ENCODE data around the gene LAYN. TPM values are rescaled to one million over a fixed set of nuclear protein-coding genes. Genes with fewer than 3 reads are reported as not detected.

Gene LAYN
- total and polyA plus RNA-seq, 2 donors (not counting 3 experiments of a cell fraction or from before 2014, with no cell fraction given) = 0.92 to 2.2 TPM

GRCh38 chr11:111598148-111598547 lies 57.6 kb downstream of the LAYN start:
- intact Hi-C loops (cut with micrococcal nuclease) = no loop called here
- Histone ChIP-seq H3K4me1 (ENCODE audit: control insufficient read depth, extremely low read depth, insufficient read depth, low read length) (peaks cover 5% of the 10 kb centered on the region), H3K4me3 (replicated peaks in 1 of 3; ENCODE audit: insufficient read depth in 1 of 3, low read depth in 1 of 3, low read length in 3 of 3) (no peak overlapping the region), H3K9ac (replicated peaks; ENCODE audit: extremely low read depth, insufficient read depth, low read length) (no peak overlapping the region), H3K79me2 (ENCODE audit: control insufficient read depth, insufficient read depth, low read length) (no peaks in the 10 kb centered on the region), H3K27ac (ENCODE audit: insufficient read depth, low read depth, low read length) (no peak overlapping the region), H3K9me1 (replicated peaks; ENCODE audit: control insufficient read depth, extremely low read depth, insufficient read depth, low read length) (no peaks in the 10 kb centered on the region), H3K36me3 (ENCODE audit: control insufficient read depth in 2 of 2, extremely low read depth in 1 of 2, insufficient read depth in 2 of 2, low read length in 2 of 2) (no peaks in the 10 kb centered on the region), H3K27me3 (ENCODE audit: control insufficient read depth in 2 of 2, insufficient read depth in 2 of 2, low read length in 2 of 2) (peaks cover 0 to 3% of the 10 kb centered on the region in 2 experiments), H4K20me1 (replicated peaks; ENCODE audit: control insufficient read depth, extremely low read depth, insufficient read depth, low read length) (no peaks in the 10 kb centered on the region), H3K4me2 (ENCODE audit: insufficient read depth, low read length) (no peak overlapping the region), H2AFZ (ENCODE audit: low read depth, low read length) (no peak overlapping the region), H3K9me3 (replicated peaks; ENCODE audit: control insufficient read depth, insufficient read depth, low read length) (no peaks in the 10 kb centered on the region)
- no peak for DNase-seq (ENCODE audit: low read depth, low spot score)
- BruUV-seq (replicated peaks) = no TSS peak
- POLR2A ChIA-PET = interaction anchor here (0.6 kb wide), 1 partner anchor 1105 kb away, joined by 3 read pairs; no protein-coding TSS in a partner anchor
- dilution Hi-C loops (cut with MboI; ENCODE audit: extremely low pct_ligation_motif_present, low sequenced_read_pairs) = no loop called here
- TF ChIP-seq POLR2A (IDR thresholded peaks at IDR 0.05; ENCODE audit: low read depth, low read length) (no peak), GATA2 (IDR thresholded peaks at IDR 0.05; ENCODE audit: insufficient read depth, insufficient read length, low read depth, low read length) (no peak), POLR2AphosphoS5 (IDR thresholded peaks at IDR 0.05; ENCODE audit: insufficient read depth, low read depth, low read length) (no peak), MAX (IDR thresholded peaks at IDR 0.05; ENCODE audit: insufficient read depth, insufficient read length) (no peak), JUN (IDR thresholded peaks at IDR 0.05; ENCODE audit: borderline replicate concordance, insufficient read depth, insufficient read length, low read depth) (no peak), EZH2 (IDR thresholded peaks at IDR 0.05; ENCODE audit: borderline replicate concordance, low read depth, low read length, severe bottlenecking) (no peak), CTCF (IDR thresholded peaks at IDR 0.05; ENCODE audit: extremely low read depth in 1 of 2, insufficient read depth in 1 of 2, low read depth in 1 of 2, low read length in 2 of 2) (no peak), FOS (IDR thresholded peaks at IDR 0.05; ENCODE audit: borderline replicate concordance, insufficient read depth, low read length) (no peak), MYC (IDR thresholded peaks at IDR 0.05; ENCODE audit: low read depth, low read length) (no peak)
- no peak for FAIRE-seq
- CTCF ChIA-PET = interaction anchor here (0.9 to 3.2 kb wide), 6 partner anchors 8 to 259 kb away, joined by 3 to 34 read pairs (median 4); no protein-coding TSS in a partner anchor
